Peyer's patch (tissue), 4 donors: ENCODE measurements around the gene OPCML.

ENCODE experiments used
- CTCF ChIP-seq, 6 experiments: fragments of 450-650 bp in 4 of 6; fragments of 200-600 bp in 2 of 6; sonication (generic) in 1 of 6; IDR thresholded peaks; one replicate each; pipeline ENCODE4 v1.5.1; 2017 to 2019; ENCODE audit warnings: antibody characterized with exemption in 6 of 6, mild to moderate bottlenecking in 3 of 6, moderate library complexity in 1 of 6
- POLR2A ChIP-seq, 2 donors: fragments of 450-650 bp; IDR thresholded peaks; one replicate each; pipeline ENCODE4 v1.5.1; 2017; ENCODE audit warnings: antibody characterized with exemption in 2 of 2, mild to moderate bottlenecking in 2 of 2, moderate library complexity in 2 of 2

DNA sequence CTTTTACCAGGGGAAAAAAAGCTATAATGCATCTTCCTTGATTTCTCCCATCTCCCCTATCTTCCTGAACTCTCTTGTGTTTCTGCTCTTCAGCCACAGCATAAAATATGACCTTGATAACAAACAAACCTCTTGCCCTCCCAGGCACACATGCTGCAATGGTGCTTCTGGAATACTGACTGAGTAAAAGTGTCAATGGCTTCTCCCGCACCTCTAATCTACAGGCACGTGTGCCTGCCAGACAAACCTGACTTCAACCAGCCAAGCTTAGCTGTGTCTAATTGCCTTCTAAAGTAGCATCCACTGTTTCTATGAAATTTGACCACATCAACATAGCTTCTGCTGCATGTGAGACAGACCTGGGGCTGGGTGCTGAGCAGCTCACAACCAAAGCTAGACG, 12.7 kb downstream of the OPCML start:
- TF ChIP-seq POLR2A (IDR thresholded peaks at IDR 0.05): no peak
- no peak for TF ChIP-seq CTCF (IDR thresholded peaks at IDR 0.05)
